H1 (cell line): ENCODE measurements around the gene UBALD1.

Experiments used
- ATF2 ChIP-seq: IDR thresholded peaks from 2 replicates; pipeline ENCODE4 v1.6.1; 2012; ENCODE audit warnings: low read length, inconsistent platforms
- ATF3 ChIP-seq: IDR thresholded peaks from 2 replicates; pipeline ENCODE4 v1.6.1; 2011; ENCODE audit warnings: low read depth, mild to moderate bottlenecking, low read length; ENCODE audit not compliant: insufficient read depth
- CTCF ChIP-seq, 3 experiments: IDR thresholded peaks; 1 replicate in 2 of 3; 2 replicates in 1 of 3; pipeline versions ENCODE4 v1.5.1 to v1.6.1; 2011; ENCODE audit warnings: low read length in 3 of 3, mild to moderate bottlenecking in 3 of 3, inconsistent platforms in 2 of 3, low read depth in 1 of 3, moderate library complexity in 1 of 3; ENCODE audit not compliant: insufficient read depth in 1 of 3; ENCODE audit errors: control extremely low read depth in 1 of 3
- EZH2 ChIP-seq: fragments of 200-600 bp; sonication (generic); IDR thresholded peaks from 2 replicates; pipeline ENCODE4 v1.7.1; 2012; ENCODE audit warnings: low read depth, mild to moderate bottlenecking, moderate library complexity, low read length, inconsistent platforms; ENCODE audit not compliant: severe bottlenecking
- GABPA ChIP-seq: IDR thresholded peaks from 2 replicates; pipeline ENCODE4 v1.6.1; 2011; ENCODE audit warnings: mild to moderate bottlenecking, low read length, moderate library complexity, borderline replicate concordance; ENCODE audit not compliant: insufficient read depth
- KDM4A ChIP-seq: IDR thresholded peaks from one replicate; pipeline ENCODE4 v1.7.1; 2012; ENCODE audit warnings: low read depth, mild to moderate bottlenecking, moderate library complexity, low read length, inconsistent platforms; ENCODE audit not compliant: severe bottlenecking
- POLR2A ChIP-seq, 2 experiments: IDR thresholded peaks; 1 replicate in 1 of 2; 2 replicates in 1 of 2; pipeline ENCODE4 v1.6.1; 2011; ENCODE audit warnings: low read depth in 2 of 2, low read length in 2 of 2, mild to moderate bottlenecking in 2 of 2; ENCODE audit errors: control extremely low read depth in 1 of 2
- POLR2AphosphoS5 ChIP-seq: IDR thresholded peaks from 2 replicates; pipeline ENCODE4 v1.6.1; 2011; ENCODE audit warnings: low read depth, low read length
- RAD21 ChIP-seq, 2 experiments: IDR thresholded peaks in 1 of 2; conservative IDR thresholded peaks in 1 of 2; 2 replicates each; pipeline ENCODE4 v1.6.1; 2011; ENCODE audit warnings: low read depth in 2 of 2, low read length in 2 of 2, improper control_type of control experiment in 1 of 2, inconsistent platforms in 1 of 2, mild to moderate bottlenecking in 1 of 2, moderate library complexity in 1 of 2
- RFX5 ChIP-seq: IDR thresholded peaks from 2 replicates; pipeline ENCODE4 v1.6.1; 2011; ENCODE audit warnings: low read depth, low read length, improper control_type of control experiment, borderline replicate concordance
- SIX5 ChIP-seq: IDR thresholded peaks from 2 replicates; pipeline ENCODE4 v1.6.1; 2011; ENCODE audit warnings: mild to moderate bottlenecking, low read depth, low read length
- TAF1 ChIP-seq: IDR thresholded peaks from 2 replicates; pipeline ENCODE4 v1.6.1; 2011; ENCODE audit warnings: mild to moderate bottlenecking, low read depth, low read length
- YY1 ChIP-seq: IDR thresholded peaks from 2 replicates; pipeline ENCODE4 v1.6.1; 2011; ENCODE audit warnings: low read depth, mild to moderate bottlenecking, low read length

- TF ChIP-seq ATF3 (no peak), CTCF (IDR thresholded peaks at IDR 0.05; ENCODE audit: control extremely low read depth in 1 of 3, insufficient read depth in 1 of 3, low read depth in 1 of 3, low read length in 3 of 3) (no peak), YY1 (no peak), TAF1 (no peak), POLR2A (IDR thresholded peaks at IDR 0.05; ENCODE audit: control extremely low read depth in 1 of 2, low read depth in 2 of 2, low read length in 2 of 2) (no peak), GABPA (no peak), SIX5 (no peak), EZH2 (no peak), POLR2AphosphoS5 (no peak), ATF2 (no peak), KDM4A (no peak), RAD21 (IDR thresholded peaks at IDR 0.05 in 1 of 2, conservative IDR thresholded peaks at IDR 0.05 in 1 of 2; ENCODE audit: low read depth in 2 of 2, low read length in 2 of 2) (no peak), RFX5 (no peak)
Observed at GRCh38 chr16:4599545-4599944, 15.1 kb downstream of the UBALD1 start.
